Measurements from ENCODE around the gene MRLN. TPM values are rescaled to one million over a fixed set of nuclear protein-coding genes. Genes with fewer than 3 reads are reported as not detected.
"Not testable (repeated sequence)": the region's sequence is repeated elsewhere in the genome, so short reads cannot be mapped to it uniquely, and the experiment has no call there.

Gene MRLN
- total RNA-seq, 2 experiments from 2014 or later, result not detected

DNA sequence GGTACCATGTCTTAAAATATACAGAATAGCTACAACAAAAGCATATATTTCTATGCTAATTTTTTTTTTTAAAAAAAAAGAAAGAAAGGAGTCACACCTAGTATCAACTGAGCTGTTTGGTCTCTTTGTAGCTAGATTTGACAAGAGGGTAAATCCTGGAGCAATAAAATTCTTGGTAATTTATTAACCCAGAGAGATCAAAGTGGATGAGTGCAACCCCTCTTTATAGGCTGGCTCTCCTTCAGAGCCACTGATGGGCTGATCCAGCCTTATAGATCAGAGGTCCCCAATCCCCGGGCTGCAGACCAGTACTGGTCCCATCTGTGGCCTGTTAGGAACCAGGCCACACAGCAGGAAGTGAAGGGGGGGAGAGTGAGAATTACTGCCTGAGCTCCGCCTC is 19.8 kb upstream of the MRLN start:
- Mint-ChIP-seq H3K27ac (no peak overlapping the region), H3K4me1 (ENCODE audit: low read depth) (no peaks in the 10 kb centered on the region), H3K9me3 (ENCODE audit: insufficient read depth) (no peaks in the 10 kb centered on the region), H3K27me3 (ENCODE audit: low read depth) (peaks cover 3% of the 10 kb centered on the region), H3K36me3 (ENCODE audit: low read depth) (no peaks in the 10 kb centered on the region), H3K4me3 (no peak overlapping the region)
- DNase-seq (no peak), ATAC-seq (no peak)
- CTCF ChIA-PET, result interaction anchor here (1.5 kb wide), 1 partner anchor 134 kb away, joined by 3 read pairs; the partner anchor contains the start of gene CCDC6
- POLR2A ChIA-PET, result no interaction called here

DNA sequence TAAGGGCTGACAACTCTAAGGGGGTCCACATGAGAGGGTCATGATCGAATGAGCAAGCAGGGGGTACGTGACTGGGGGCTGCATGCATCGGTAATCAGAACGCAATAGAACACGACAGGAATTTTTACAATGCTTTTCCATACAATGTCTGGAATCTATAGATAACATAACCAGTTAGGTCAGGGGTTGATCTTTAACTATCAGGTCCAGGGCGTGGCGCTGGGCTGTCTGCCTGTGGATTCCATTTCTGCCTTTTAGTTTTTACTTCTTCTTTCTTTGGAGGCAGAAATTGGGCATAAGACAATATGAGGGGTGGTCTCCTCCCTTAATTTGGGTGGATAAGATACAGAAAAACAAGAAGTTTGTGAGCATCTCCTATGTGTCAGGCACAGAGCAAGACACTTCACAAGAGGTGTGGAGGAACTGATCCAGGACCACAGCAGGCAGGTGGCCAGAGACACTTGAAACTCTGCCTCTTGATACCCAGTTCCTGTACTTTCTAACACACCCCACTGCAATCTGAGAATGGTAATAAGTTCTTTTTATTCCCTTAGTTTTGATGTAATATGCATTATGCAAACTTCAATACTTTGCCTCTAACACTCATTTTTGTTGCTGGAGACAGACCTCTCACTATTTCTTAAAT is 18.0 kb upstream of the MRLN start:
- H3K4me1 Mint-ChIP-seq (ENCODE audit: low read depth), result no peaks in the 10 kb centered on the region
- H3K9me3 Mint-ChIP-seq (ENCODE audit: insufficient read depth), result no peaks in the 10 kb centered on the region
- ChIA-PET POLR2A (no interaction called here), CTCF (no interaction called here)
- H3K27ac Mint-ChIP-seq, result no peak overlapping the region
- ATAC-seq (no peak), DNase-seq (no peak)
- peaks cover 3% of the 10 kb centered on the region for H3K27me3 Mint-ChIP-seq (ENCODE audit: low read depth)
- no peaks in the 10 kb centered on the region for H3K36me3 Mint-ChIP-seq (ENCODE audit: low read depth)
- no peak overlapping the region for H3K4me3 Mint-ChIP-seq

DNA sequence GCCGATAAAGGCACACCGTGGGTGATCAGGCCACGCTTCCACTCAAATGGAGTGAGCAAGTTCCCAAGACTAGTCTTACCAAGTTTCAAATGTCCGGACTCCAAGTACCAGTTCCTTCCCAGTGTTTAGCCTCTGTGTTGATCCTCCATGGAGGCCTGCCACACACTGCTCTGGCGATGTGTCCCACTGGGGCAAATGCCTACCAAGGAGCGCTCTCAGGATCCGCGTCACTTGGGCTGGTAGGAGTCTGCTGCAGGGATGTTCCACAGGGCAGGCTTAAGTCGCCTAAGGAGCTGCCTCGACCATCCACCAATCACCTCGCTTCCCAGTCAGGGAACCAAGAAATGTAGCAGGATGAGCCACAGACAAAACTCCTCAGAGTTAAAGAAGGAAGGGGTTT is 17.4 kb upstream of the MRLN start:
- no peak for DNase-seq
- CTCF ChIA-PET, result no interaction called here
- Mint-ChIP-seq H3K36me3 (ENCODE audit: low read depth) (no peaks in the 10 kb centered on the region), H3K4me1 (ENCODE audit: low read depth) (no peaks in the 10 kb centered on the region), H3K9me3 (ENCODE audit: insufficient read depth) (no peaks in the 10 kb centered on the region), H3K27me3 (ENCODE audit: low read depth) (peaks cover 3% of the 10 kb centered on the region), H3K4me3 (no peak overlapping the region), H3K27ac (no peak overlapping the region)
- ATAC-seq, result no peak
- POLR2A ChIA-PET, result no interaction called here

DNA sequence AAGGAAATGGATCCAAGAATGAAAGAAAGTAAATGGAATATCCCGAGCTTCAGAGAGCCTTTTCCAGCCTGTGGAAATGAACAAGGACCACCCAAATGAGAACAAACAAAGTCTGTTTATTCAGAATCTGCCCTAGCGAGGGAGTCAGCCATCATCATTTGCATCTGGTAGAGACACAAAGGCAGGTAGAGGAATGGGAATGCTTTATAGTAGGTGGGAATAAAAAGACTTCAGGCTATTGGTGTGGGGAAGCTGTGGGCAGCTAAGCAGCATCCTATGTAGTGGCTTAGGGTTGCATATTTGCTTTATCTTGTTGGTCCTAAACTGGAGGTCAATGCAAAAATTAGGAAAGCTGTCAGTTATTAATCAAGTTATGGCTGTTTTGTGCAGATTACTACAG is 9.2 kb upstream of the MRLN start:
- Mint-ChIP-seq H3K36me3 (ENCODE audit: low read depth) (no peaks in the 10 kb centered on the region), H3K4me1 (ENCODE audit: low read depth) (no peaks in the 10 kb centered on the region), H3K27me3 (ENCODE audit: low read depth) (no peaks in the 10 kb centered on the region), H3K9me3 (ENCODE audit: insufficient read depth) (peaks cover 5% of the 10 kb centered on the region), H3K27ac (no peak overlapping the region), H3K4me3 (no peak overlapping the region)
- ChIA-PET POLR2A (no interaction called here), CTCF (no interaction called here)
- DNase-seq (no peak), ATAC-seq (no peak)

DNA sequence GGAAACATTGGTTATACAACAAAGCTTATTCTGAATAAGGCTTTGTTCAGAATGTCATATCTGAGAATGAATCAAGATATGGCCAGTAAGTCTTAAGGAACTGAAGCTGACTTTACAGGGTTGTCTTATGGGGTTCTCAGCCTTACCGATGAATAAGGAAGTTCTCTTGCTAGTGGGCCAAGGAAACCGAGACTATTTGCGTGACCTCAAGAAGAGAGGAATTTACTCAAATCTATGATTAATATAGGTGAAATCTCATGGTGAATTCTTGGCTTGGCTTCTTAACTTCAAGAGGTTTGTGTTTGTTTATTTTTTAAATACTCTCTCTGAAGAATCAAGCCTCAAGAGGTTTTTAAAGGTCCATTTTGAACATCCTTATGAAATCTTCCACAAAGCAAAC is 4.7 kb upstream of the MRLN start:
- Mint-ChIP-seq H3K27ac (no peak overlapping the region), H3K4me3 (no peak overlapping the region), H3K36me3 (ENCODE audit: low read depth) (no peaks in the 10 kb centered on the region), H3K4me1 (ENCODE audit: low read depth) (no peaks in the 10 kb centered on the region), H3K27me3 (ENCODE audit: low read depth) (peaks cover 3% of the 10 kb centered on the region), H3K9me3 (ENCODE audit: insufficient read depth) (peaks cover 5% of the 10 kb centered on the region)
- CTCF ChIA-PET, result interaction anchor here (1.5 kb wide), 1 partner anchor 135 kb away, joined by 3 read pairs; no protein-coding TSS in a partner anchor
- ATAC-seq (no peak), DNase-seq (no peak)
- POLR2A ChIA-PET, result no interaction called here

DNA sequence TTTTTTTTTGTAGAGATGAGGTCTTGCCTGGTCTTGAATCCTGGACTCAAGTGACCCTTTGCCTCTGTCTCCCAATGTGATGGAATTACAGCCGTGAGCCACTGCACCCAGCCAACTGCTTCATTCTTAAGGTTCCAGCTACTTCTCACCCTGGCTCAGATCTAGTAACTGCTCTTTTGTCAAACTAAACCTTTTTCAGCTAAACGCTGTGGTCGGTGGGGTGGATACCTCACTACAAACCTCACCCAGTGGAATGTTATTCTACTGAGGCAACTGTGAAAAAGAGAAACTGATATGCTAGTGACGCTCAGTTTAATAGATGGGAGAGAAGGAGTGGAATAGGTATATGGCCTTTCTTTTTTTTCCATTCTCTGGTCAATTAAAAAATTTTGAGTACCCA is 1.7 kb upstream of the MRLN start:
- Mint-ChIP-seq H3K36me3 (ENCODE audit: low read depth) (no peaks in the 10 kb centered on the region), H3K27ac (no peak overlapping the region), H3K27me3 (ENCODE audit: low read depth) (peaks cover 3% of the 10 kb centered on the region), H3K4me3 (no peak overlapping the region), H3K4me1 (ENCODE audit: low read depth) (no peaks in the 10 kb centered on the region), H3K9me3 (ENCODE audit: insufficient read depth) (peaks cover 5% of the 10 kb centered on the region)
- ChIA-PET POLR2A (no interaction called here), CTCF (no interaction called here)
- DNase-seq (no peak), ATAC-seq (no peak)

DNA sequence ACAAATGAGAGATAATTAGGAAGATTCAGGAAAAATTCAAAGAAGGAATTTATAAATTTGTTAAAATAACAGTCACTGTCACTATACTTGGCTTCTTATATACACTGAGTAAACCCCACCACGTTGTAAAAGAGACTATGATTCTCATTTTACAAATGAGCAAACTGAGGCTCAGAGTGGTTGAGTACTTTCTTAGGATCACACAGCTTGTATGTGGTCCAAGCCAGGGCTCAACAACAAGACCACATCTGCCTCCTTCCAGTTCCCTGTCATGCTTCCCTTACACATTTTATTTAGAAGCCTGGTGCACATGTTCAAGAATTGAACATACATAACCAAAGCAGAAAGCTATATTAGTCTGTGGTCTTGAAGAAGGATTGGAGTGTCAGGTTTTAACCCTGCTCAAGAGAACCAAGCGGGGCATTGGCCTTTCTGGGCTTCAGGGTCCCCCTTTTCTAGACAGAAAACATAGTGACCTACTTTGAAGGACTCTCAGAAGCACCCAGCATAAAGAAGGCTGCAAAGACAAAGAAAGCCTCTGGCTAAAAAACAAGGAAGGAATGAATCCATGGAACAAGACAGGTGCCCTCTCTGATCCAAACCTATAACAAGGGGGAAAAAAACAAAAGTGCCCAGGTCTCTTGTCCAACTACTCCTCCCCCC is 846 bp downstream of the MRLN start:
- CTCF ChIA-PET, result no interaction called here
- peaks cover 3% of the 10 kb centered on the region for H3K27me3 Mint-ChIP-seq (ENCODE audit: low read depth)
- no peaks in the 10 kb centered on the region for H3K4me1 Mint-ChIP-seq (ENCODE audit: low read depth)
- ATAC-seq (no peak), DNase-seq (no peak)
- POLR2A ChIA-PET, result no interaction called here
- H3K9me3 Mint-ChIP-seq (ENCODE audit: insufficient read depth), result no peaks in the 10 kb centered on the region
- H3K27ac Mint-ChIP-seq, result no peak overlapping the region
- H3K36me3 Mint-ChIP-seq (ENCODE audit: low read depth), result no peaks in the 10 kb centered on the region
- H3K4me3 Mint-ChIP-seq, result no peak overlapping the region

DNA sequence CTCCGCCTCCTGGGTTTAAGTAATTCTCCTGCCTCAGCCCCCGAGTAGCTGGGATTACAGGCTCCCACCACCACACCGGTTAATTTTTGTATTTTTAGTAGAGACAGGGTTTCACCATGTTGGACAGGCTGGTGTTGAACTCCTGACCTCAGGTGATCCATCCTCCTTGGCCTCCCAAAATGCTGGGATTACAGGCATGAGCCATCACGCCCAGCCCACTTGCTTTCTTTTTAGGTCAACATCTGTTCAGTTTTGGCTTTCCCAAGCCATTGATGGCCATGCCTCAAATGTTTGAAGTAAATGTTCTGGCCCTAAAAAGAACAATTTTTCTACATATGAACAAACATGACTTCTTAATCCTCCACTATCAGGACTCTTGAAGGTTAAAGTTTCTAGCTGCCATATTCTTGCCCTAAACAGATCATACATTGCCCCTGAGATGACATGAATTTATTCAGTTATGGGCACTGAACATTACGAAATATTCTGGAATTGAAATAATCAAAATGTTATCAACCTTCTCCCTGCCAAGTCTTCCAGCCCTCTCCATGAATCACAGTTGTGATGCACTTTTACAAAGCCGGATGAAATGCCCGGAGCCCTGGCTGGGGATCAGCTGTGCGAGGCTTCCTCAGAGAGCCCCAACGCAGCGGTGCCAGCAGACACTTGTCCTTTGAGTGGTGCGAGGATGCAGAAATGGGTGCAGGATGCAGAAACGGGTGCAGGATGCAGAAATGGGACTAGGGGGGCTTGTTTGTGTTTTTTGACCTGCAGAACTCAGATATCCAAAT is 2.9 kb downstream of the MRLN start:
- Mint-ChIP-seq H3K9me3 (ENCODE audit: insufficient read depth) (no peaks in the 10 kb centered on the region), H3K27me3 (ENCODE audit: low read depth) (peaks cover 3% of the 10 kb centered on the region), H3K4me3 (no peak overlapping the region), H3K4me1 (ENCODE audit: low read depth) (no peaks in the 10 kb centered on the region), H3K36me3 (ENCODE audit: low read depth) (no peaks in the 10 kb centered on the region), H3K27ac (no peak overlapping the region)
- ChIA-PET CTCF (interaction anchor here (0.7 kb wide), 1 partner anchor 10 kb away, joined by 3 read pairs; no protein-coding TSS in a partner anchor), POLR2A (no interaction called here)
- no peak for ATAC-seq
- no peak for DNase-seq

DNA sequence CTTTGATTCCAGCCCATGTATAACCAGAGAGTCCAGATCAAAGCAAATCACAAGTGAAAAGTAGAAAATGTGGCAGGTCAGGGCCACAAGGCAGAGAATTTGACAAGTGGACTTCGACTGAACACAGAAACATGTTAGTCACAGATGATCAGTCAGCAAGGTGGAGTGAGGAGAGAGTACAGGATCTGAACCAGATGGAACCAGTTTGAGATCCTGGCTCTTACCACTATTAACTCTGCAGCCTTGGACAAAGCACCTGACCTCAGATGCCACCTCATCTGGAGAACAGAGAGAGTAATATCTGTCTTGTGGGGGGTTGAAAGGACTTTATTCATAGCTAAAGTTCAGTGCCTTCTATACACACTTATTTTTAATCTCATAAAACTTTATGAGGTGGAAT is 4.4 kb downstream of the MRLN start:
- DNase-seq, result no peak
- Mint-ChIP-seq H3K27me3 (ENCODE audit: low read depth) (peaks cover 3% of the 10 kb centered on the region), H3K4me1 (ENCODE audit: low read depth) (no peaks in the 10 kb centered on the region), H3K36me3 (ENCODE audit: low read depth) (no peaks in the 10 kb centered on the region), H3K4me3 (no peak overlapping the region), H3K27ac (no peak overlapping the region), H3K9me3 (ENCODE audit: insufficient read depth) (no peaks in the 10 kb centered on the region)
- ChIA-PET POLR2A (no interaction called here), CTCF (no interaction called here)
- ATAC-seq, result no peak

DNA sequence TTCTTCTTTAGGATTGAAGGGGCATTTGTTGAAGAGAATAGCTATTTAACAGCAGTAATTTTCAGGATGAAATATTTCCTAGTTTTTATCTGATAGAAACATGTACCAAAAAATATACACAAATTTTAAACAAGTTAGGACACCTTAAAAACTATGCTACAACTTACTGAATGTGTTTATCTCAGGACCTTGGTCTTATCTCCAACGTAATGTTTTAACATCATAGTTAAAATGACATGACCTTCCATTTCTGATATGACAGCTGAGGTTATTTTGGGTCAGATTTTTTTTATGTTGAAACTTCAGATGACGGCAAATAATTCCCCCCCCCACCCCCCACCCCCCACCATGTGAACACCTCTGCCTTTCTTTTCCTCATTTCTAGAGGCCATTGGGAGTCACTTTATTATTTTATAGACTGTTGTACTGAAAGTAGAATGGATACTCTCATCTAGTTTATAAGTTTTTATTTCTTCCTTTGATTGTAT is 8.0 kb downstream of the MRLN start:
- ChIA-PET CTCF (no interaction called here), POLR2A (no interaction called here)
- H3K27me3 Mint-ChIP-seq (ENCODE audit: low read depth), result no peaks in the 10 kb centered on the region
- H3K36me3 Mint-ChIP-seq (ENCODE audit: low read depth), result no peaks in the 10 kb centered on the region
- DNase-seq, result no peak
- no peak for ATAC-seq
- no peaks in the 10 kb centered on the region for H3K9me3 Mint-ChIP-seq (ENCODE audit: insufficient read depth)
- H3K4me3 Mint-ChIP-seq, result no peak overlapping the region
- H3K27ac Mint-ChIP-seq, result no peak overlapping the region
- H3K4me1 Mint-ChIP-seq (ENCODE audit: low read depth), result no peaks in the 10 kb centered on the region

DNA sequence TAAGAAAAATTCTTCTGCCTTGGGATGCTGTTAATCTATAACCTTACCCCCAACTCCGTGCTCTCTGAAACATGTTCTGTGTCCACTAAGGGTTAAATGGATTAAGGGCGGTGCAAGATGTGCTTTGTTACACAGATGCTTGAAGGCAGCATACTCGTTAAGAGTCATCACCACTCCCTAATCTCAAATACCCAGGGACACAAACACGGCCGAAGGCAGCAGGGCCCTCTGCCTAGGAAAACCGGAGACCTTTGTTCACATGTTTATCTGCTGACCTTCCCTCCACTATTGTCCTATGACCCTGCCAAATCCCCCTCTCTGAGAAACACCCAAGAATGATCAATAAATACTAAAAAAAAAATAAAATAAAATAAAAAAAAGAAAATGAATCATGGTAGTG is 8.5 kb downstream of the MRLN start:
- H3K4me1 Mint-ChIP-seq (ENCODE audit: low read depth); POLR2A ChIA-PET; H3K9me3 Mint-ChIP-seq (ENCODE audit: insufficient read depth); H3K4me3 Mint-ChIP-seq; DNase-seq; H3K27me3 Mint-ChIP-seq (ENCODE audit: low read depth); ATAC-seq; H3K27ac Mint-ChIP-seq; H3K36me3 Mint-ChIP-seq (ENCODE audit: low read depth); CTCF ChIA-PET: not testable (repeated sequence)

DNA sequence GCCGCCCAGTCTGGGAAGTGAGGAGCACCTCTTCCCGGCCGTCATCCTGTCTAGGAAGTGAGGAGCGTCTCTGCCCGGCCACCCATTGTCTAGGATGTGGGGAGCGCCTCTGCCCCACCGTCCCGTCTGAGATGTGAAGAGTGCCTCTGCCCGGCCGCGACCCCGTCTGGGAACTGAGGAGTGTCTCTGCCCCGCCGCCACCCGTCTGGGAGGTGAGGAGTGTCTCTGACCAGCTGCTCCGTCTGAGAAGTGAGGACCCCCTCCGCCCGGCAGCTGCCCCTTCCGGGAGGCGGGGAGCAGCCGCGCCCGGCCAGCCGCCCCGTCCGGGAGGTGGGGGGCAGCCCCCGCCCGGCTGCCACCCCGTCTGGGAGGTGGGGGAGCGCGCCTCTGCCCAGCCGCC is 9.1 kb downstream of the MRLN start:
- H3K4me1 Mint-ChIP-seq (ENCODE audit: low read depth); H3K36me3 Mint-ChIP-seq (ENCODE audit: low read depth); H3K27me3 Mint-ChIP-seq (ENCODE audit: low read depth); H3K9me3 Mint-ChIP-seq (ENCODE audit: insufficient read depth); POLR2A ChIA-PET; ATAC-seq; DNase-seq; CTCF ChIA-PET; H3K4me3 Mint-ChIP-seq; H3K27ac Mint-ChIP-seq: not testable (repeated sequence)

Data from activated CD8-positive, alpha-beta T cell treated with anti-CD3 and anti-CD28 coated beads, Interleukin-2, amount 10 ng/mL, durations not matched to agents 7 days and 5 days (primary cell).